Epithelial cell of proximal tubule (primary cell): ENCODE data around the gene SLC8A1. TPM values are rescaled to one million over a fixed set of nuclear protein-coding genes. Genes with fewer than 3 reads are reported as not detected.

Source experiments
- DNase-seq: peaks from one replicate; pipeline ENCODE4 v3.0.0-alpha.2; 2011; ENCODE audit warnings: low read depth
- H3K4me3 ChIP-seq: 2 replicates; pipeline ENCODE4 v1.5.1; 2011; ENCODE audit warnings: low read depth, mild to moderate bottlenecking, low read length
- CTCF ChIP-seq: conservative IDR thresholded peaks from 2 replicates; pipeline ENCODE4 v1.5.1; 2012; ENCODE audit warnings: low read depth, mild to moderate bottlenecking, low read length
- total RNA-seq: library from RNA; depleted of rRNA; stranded (reverse); fragments of >200 nt; gene quantifications from 2 replicates; pipeline ENCODE4 v1.2.3, GENCODE V29; 2015

SLC8A1 gene
- total RNA-seq, 1 donor from 2014 or later = 4.8 TPM

GRCh38 chr2:40120026-40120425, 331.9 kb downstream of the SLC8A1 start:
- TF ChIP-seq CTCF = no peak
- no peak for DNase-seq
- H3K4me3 ChIP-seq = no peak overlapping the region

- no peak overlapping the region for H3K4me3 ChIP-seq
- DNase-seq = no peak
- TF ChIP-seq CTCF = no peak
Observed at GRCh38 chr2:40118622-40119021, 333.3 kb downstream of the SLC8A1 start.

GRCh38 chr2:40115894-40116293, 336.0 kb downstream of the SLC8A1 start:
- no peak for TF ChIP-seq CTCF
- DNase-seq = no peak
- no peak overlapping the region for H3K4me3 ChIP-seq

- no peak overlapping the region for H3K4me3 ChIP-seq
- no peak for DNase-seq
- no peak for TF ChIP-seq CTCF
Observed at GRCh38 chr2:40115348-40115747, 336.5 kb downstream of the SLC8A1 start.

GRCh38 chr2:40113997-40114396, 337.9 kb downstream of the SLC8A1 start:
- no peak for DNase-seq
- no peak for TF ChIP-seq CTCF

GRCh38 chr2:40113272-40113968, 338.5 kb downstream of the SLC8A1 start:
- TF ChIP-seq CTCF = no peak
- DNase-seq = no peak
- no peak overlapping the region for H3K4me3 ChIP-seq

More at GRCh38 chr2:40113997-40114396, 337.9 kb downstream of the SLC8A1 start:
- no peak overlapping the region for H3K4me3 ChIP-seq

GRCh38 chr2:40109381-40109780, 342.5 kb downstream of the SLC8A1 start:
- no peak overlapping the region for H3K4me3 ChIP-seq
- no peak for DNase-seq
- TF ChIP-seq CTCF = no peak
